BLaER1 treated with 17β-estradiol and CSF1 and Interleukin-3, amounts not matched to agents 10 nM and 100 nM (cell line): ENCODE results near the gene HMBS.

Experiments used
- H3K27ac ChIP-seq, 11 experiments: shearing (Covaris generic); formaldehyde crosslinking; 2 replicates each; pipeline ENCODE4 v1.8.1; 2022
- H3K27me3 ChIP-seq, 11 experiments: shearing (Covaris generic); formaldehyde crosslinking; 2 replicates each; pipeline ENCODE4 v1.8.1; 2022
- H3K36me3 ChIP-seq, 11 experiments: shearing (Covaris generic); formaldehyde crosslinking; 2 replicates each; pipeline ENCODE4 v1.8.1; 2022
- H3K4me1 ChIP-seq, 10 experiments: shearing (Covaris generic); formaldehyde crosslinking; 2 replicates each; pipeline ENCODE4 v1.8.1; 2022
- H3K4me2 ChIP-seq, 11 experiments: shearing (Covaris generic); formaldehyde crosslinking; 2 replicates each; pipeline ENCODE4 v1.8.1; 2022
- H3K4me3 ChIP-seq, 10 experiments: shearing (Covaris generic); formaldehyde crosslinking; 2 replicates each; pipeline ENCODE4 v1.8.1; 2022
- H3K9ac ChIP-seq, 11 experiments: shearing (Covaris generic); formaldehyde crosslinking; 2 replicates each; pipeline ENCODE4 v1.8.1; 2022
- H3K9me3 ChIP-seq, 11 experiments: shearing (Covaris generic); formaldehyde crosslinking; replicated peaks in 1 of 11; 2 replicates each; pipeline ENCODE4 v1.8.1; 2022
- H4K20me1 ChIP-seq, 11 experiments: shearing (Covaris generic); formaldehyde crosslinking; 2 replicates each; pipeline ENCODE4 v1.8.1; 2022
- Cebpa-rat ChIP-seq, 11 experiments: shearing (Covaris generic); IDR thresholded peaks; 2 replicates each; pipeline ENCODE4 v1.8.1; 2022

HMBS gene

DNA sequence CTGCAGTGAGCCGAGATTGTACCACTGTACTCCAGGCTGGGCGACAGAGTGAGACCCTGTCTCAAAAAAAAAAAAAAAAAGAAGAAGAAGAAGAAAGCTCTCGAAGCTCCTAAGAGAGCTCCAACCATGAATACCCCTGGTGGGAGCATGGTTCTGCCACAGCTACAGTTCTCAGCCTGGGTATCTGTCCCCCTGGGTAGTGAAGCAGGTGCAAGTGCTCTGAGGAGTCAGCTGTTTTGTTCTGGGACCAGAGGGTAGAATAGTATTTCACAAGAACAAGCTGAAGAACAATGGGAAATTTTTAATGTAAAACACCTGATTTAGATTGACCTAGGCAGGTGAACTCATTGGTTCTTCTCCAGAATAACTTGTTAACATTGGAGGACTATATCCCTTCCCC, 23.4 kb upstream of the HMBS start:
- no peak for TF ChIP-seq Cebpa-rat (IDR thresholded peaks at IDR 0.05)
- H3K9me3 ChIP-seq, result peaks cover 0 to 2% (median 0%) of the 10 kb centered on the region in 11 experiments; a peak in 2 of 22 replicates
- H3K4me1 ChIP-seq, result peaks cover 15 to 27% (median 19%) of the 10 kb centered on the region in 10 experiments
- no peak overlapping the region for H3K27ac ChIP-seq
- peaks cover 0 to 5% (median under 1%) of the 10 kb centered on the region in 11 experiments; a peak in 5 of 22 replicates for H4K20me1 ChIP-seq
- no peak overlapping the region for H3K9ac ChIP-seq
- H3K36me3 ChIP-seq, result peaks cover 0 to 15% (median 0%) of the 10 kb centered on the region in 11 experiments; a peak in 2 of 22 replicates
- no peak overlapping the region for H3K4me3 ChIP-seq
- H3K4me2 ChIP-seq, result no peak overlapping the region
- no peaks in the 10 kb centered on the region for H3K27me3 ChIP-seq

DNA sequence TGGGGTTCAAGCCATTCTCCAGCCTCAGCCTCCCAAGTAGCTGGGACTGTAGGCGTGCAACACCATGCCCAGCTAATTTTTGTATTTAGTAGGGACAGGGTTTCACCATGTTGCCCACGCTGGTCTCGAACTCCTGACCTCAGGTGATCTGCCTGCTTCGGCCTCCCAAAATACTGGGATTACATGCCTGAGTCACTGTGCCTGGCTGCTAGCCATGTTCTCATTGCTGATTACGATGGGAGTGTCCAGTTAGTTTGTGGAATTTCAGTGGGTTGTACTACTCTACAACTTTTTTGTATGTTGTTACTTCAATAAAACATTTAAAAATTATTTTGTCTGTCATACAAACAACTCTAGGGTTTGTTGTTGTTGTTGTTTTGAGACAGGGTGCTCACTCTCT, 21.9 kb upstream of the HMBS start:
- Histone ChIP-seq H3K9ac (peak overlapping the region in 2 of 11 experiments; percentile 7 to 29; a peak in 1 of 22 replicates), H4K20me1 (no peaks in the 10 kb centered on the region), H3K4me3 (no peak overlapping the region), H3K4me1 (peaks cover 22 to 34% (median 27%) of the 10 kb centered on the region in 10 experiments), H3K4me2 (no peak overlapping the region), H3K36me3 (peaks cover 0 to 15% (median 0%) of the 10 kb centered on the region in 11 experiments; a peak in 2 of 22 replicates), H3K9me3 (peaks cover 0 to 2% (median 0%) of the 10 kb centered on the region in 11 experiments; a peak in 2 of 22 replicates), H3K27me3 (no peaks in the 10 kb centered on the region), H3K27ac (no peak overlapping the region)
- TF ChIP-seq Cebpa-rat (IDR thresholded peaks at IDR 0.05), result no peak

DNA sequence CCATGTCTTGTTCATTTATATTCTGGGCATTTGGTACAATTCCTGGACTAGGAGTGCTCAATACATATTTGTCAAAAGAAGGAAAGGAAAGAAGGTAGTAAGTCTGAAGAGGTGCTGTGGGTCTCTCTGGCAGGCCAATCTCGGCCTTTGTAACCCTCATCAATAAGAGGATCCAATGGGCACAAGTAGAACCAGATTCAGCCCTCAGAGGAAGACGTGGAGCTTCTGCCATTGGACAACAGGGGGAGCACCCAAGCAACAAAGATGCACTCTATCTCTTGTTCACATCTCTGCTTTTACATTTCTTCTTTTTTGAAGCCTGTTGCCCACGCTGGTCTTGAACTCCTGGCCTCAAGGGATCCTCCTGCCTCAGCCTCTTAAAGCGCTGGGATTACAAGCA, 19.3 kb upstream of the HMBS start:
- TF ChIP-seq Cebpa-rat (IDR thresholded peaks at IDR 0.05), result no peak
- 0 out of 22 replicates have a peak overlapping the region, but pooled peaks of 1 of the 11 experiments have one; percentile 1 for H3K9ac ChIP-seq

DNA sequence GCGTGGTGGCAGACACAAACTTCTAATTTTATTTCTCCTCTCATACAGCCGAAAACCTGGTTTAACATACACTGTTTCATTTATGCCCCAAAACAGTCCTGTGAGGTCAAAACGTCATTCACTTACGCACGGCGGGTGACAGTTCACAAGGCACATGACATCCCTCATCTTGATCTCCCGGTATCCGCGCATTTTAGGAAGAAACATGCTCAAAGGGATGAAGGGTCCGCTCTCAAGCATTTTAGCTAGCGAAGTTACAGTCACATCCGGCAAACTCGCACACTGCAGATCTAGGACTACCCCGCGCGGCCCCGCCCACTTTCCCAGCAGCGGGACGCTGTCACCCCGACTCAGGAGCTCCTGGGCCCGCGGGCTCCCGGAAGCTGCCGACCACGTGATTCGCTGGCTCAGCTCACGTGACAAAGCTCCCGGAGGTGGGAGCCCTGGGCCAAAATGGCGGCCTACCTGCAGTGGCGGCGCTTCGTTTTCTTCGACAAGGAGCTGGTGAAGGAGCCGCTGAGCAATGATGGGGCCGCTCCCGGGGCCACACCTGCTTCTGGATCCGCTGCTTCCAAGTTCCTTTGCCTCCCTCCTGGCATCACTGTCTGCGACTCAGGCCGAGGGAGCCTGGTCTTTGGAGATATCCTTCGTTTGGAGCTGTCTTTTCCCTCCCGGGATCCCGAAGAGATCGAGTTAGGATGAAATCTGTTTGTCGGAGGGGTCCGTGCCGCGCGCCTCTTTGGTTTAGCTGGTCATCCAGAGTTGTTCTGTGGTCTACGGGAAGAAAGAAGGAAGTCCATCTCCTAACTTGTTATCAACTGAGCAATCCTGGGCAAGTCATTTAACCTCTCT, 17.1 kb upstream of the HMBS start, which contains the start of gene VPS11:
Gene VPS11, plus strand, starts transcription at position 448 of the 852 bp plus-strand sequence. Its CDS starts 6 bp downstream, at position 454.
- peaks cover 32 to 48% (median 37%) of the 10 kb centered on the region in 10 experiments for H3K4me1 ChIP-seq
- TF ChIP-seq Cebpa-rat (IDR thresholded peaks at IDR 0.05), result no peak
- H3K4me3 ChIP-seq, result peak within 1 kb of the TSS; percentile 77 to 98 (median 92)
- H3K36me3 ChIP-seq, result peaks cover 27 to 37% (median 35%) of the 10 kb centered on the region in 11 experiments
- peaks cover 0 to 11% (median 0%) of the 10 kb centered on the region in 11 experiments; a peak in 4 of 22 replicates for H4K20me1 ChIP-seq
- peak within 1 kb of the TSS; percentile 85 to 95 (median 91) for H3K9ac ChIP-seq
- H3K4me2 ChIP-seq, result peak within 1 kb of the TSS; percentile 82 to 97 (median 92)
- H3K27me3 ChIP-seq, result no peaks in the 10 kb centered on the region
- peak within 1 kb of the TSS; percentile 79 to 91 (median 87) for H3K27ac ChIP-seq
- H3K9me3 ChIP-seq, result no peaks in the 10 kb centered on the region

More for the DNA sequence above, 19.3 kb upstream of the HMBS start:
- no peaks in the 10 kb centered on the region for H4K20me1 ChIP-seq
- H3K27me3 ChIP-seq, result no peaks in the 10 kb centered on the region
- H3K4me1 ChIP-seq, result peaks cover 32 to 46% (median 37%) of the 10 kb centered on the region in 10 experiments
- H3K9me3 ChIP-seq, result no peaks in the 10 kb centered on the region
- H3K4me2 ChIP-seq, result peak overlapping the region in 10 of 11 experiments; percentile 82 to 97 (median 92); a peak in 11 of 22 replicates
- peaks cover 5 to 29% (median 13%) of the 10 kb centered on the region in 11 experiments for H3K36me3 ChIP-seq
- H3K4me3 ChIP-seq, result no peak overlapping the region
- no peak overlapping the region for H3K27ac ChIP-seq

DNA sequence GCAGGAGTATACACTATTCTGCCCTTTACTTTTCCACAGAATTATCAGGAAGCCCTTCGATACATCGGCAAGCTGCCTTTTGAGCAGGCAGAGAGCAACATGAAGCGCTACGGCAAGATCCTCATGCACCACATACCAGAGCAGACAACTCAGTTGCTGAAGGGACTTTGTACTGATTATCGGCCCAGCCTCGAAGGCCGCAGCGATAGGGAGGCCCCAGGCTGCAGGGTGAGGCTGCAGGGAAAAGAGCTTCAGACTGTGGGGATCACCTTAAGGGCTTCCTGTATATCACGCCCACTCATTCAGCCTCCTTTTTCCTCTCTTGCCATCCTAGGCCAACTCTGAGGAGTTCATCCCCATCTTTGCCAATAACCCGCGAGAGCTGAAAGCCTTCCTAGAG, 6.8 kb upstream of the HMBS start:
- H4K20me1 ChIP-seq, result peaks cover 0 to 58% (median 0%) of the 10 kb centered on the region in 11 experiments; a peak in 8 of 22 replicates
- 0 out of 22 replicates have a peak overlapping the region, but pooled peaks of 1 of the 11 experiments have one; percentile 15 for H3K9ac ChIP-seq
- H3K27me3 ChIP-seq, result no peaks in the 10 kb centered on the region
- peaks cover 0 to 28% (median 0%) of the 10 kb centered on the region in 10 experiments; a peak in 7 of 20 replicates for H3K4me1 ChIP-seq
- peaks cover 98 to 100% (median 99%) of the 10 kb centered on the region in 11 experiments for H3K36me3 ChIP-seq
- no peak overlapping the region for H3K4me3 ChIP-seq
- H3K9me3 ChIP-seq, result no peaks in the 10 kb centered on the region
- H3K27ac ChIP-seq, result no peak overlapping the region
- no peak for TF ChIP-seq Cebpa-rat (IDR thresholded peaks at IDR 0.05)
- H3K4me2 ChIP-seq, result no peak overlapping the region

DNA sequence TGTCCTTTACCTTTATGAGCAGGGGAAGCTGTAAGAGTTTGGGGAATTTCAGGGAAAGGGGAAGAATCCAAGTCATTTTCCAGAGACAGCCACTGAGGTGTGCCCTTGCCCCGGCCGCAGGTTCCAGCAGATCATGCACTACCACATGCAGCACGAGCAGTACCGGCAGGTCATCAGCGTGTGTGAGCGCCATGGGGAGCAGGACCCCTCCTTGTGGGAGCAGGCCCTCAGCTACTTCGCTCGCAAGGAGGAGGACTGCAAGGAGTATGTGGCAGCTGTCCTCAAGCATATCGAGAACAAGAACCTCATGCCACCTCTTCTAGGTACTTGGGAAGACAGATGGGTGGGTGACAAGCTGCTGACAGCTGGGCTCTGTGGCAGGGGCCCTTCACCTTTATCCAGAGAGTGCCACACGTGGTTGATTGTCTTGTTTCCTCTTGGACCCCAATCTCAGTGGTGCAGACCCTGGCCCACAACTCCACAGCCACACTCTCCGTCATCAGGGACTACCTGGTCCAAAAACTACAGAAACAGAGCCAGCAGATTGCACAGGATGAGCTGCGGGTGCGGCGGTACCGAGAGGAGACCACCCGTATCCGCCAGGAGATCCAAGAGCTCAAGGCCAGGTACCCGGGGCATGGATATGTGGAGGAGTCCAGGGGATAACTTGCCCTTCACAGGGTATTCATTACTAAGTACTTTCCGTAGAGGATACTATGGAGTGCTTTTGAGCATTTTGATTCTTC, 5.8 kb upstream of the HMBS start:
- Histone ChIP-seq H3K27me3 (no peaks in the 10 kb centered on the region), H4K20me1 (peaks cover 0 to 50% (median 0%) of the 10 kb centered on the region in 11 experiments; a peak in 6 of 22 replicates), H3K9ac (no peak overlapping the region), H3K27ac (no peak overlapping the region), H3K4me1 (peaks cover 0 to 33% (median 0%) of the 10 kb centered on the region in 10 experiments; a peak in 7 of 20 replicates), H3K4me3 (no peak overlapping the region), H3K9me3 (no peaks in the 10 kb centered on the region), H3K36me3 (peaks cover 89 to 97% (median 91%) of the 10 kb centered on the region in 11 experiments), H3K4me2 (no peak overlapping the region)
- TF ChIP-seq Cebpa-rat (IDR thresholded peaks at IDR 0.05), result no peak

DNA sequence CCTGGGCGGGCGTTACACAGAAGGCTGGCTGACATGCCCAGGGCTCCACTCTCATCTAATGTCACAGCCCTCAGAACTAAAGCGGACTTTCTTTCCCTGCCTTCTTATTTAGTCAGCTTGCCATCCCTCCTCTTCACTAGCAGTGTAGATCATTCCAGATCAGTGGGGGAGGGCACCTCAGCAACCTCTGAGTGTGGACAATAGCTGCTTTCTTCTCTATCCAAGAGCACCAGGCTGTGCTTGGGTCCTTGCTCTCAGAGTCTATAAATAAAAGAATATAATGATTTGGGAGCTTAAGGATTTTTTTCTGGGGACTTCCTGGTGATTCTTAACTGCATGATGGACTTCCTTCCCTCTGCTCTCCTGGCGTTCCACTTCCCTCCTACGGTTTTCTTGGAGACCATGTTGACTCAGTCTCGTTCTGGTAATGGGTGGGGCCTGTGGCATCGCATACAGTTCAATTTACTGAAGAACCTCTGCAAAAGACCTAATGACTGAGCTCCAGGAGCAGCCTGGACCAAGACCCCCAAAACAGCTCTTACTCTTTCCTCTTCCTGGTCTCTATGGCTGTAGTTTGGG, 2.9 kb upstream of the HMBS start:
- H3K4me2 ChIP-seq, result peak overlapping the region in 3 of 11 experiments; percentile 65 to 70 (median 66); a peak in 6 of 22 replicates
- H3K9me3 ChIP-seq, result no peaks in the 10 kb centered on the region
- H3K9ac ChIP-seq, result peak overlapping the region in 3 of 11 experiments; percentile 38 to 49 (median 40); a peak in 3 of 22 replicates
- H3K4me3 ChIP-seq, result no peak overlapping the region
- no peaks in the 10 kb centered on the region for H3K27me3 ChIP-seq
- peaks cover 60 to 68% (median 62%) of the 10 kb centered on the region in 11 experiments for H3K36me3 ChIP-seq
- TF ChIP-seq Cebpa-rat (IDR thresholded peaks at IDR 0.05), result no peak
- H4K20me1 ChIP-seq, result peaks cover 0 to 46% (median 0%) of the 10 kb centered on the region in 11 experiments; a peak in 6 of 22 replicates
- H3K4me1 ChIP-seq, result peaks cover 17 to 55% (median 20%) of the 10 kb centered on the region in 10 experiments
- peak overlapping the region in 2 of 11 experiments; percentile 37 to 53; a peak in 4 of 22 replicates for H3K27ac ChIP-seq

DNA sequence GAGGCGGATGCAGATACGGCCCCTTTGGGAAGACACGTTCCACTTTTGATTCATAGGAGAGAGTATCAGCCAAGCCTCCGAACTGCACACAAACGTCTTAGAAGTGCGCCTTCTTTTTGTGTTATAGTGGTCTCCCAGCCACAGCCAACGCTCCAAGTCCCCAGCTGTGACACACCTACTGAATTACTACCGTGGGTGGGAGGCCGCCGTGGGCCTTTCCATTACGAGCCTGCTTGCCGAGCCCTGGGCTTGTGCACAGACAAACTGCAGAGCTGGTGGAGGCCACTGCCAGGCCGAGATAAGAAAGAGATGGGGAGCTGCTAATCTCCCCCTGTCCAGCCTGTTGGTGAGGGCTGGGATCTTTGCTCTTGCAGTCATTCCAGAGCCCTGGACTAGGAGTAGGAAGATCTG, 761 bp downstream of the HMBS start:
- Histone ChIP-seq H4K20me1 (peaks cover 0 to 18% (median 0%) of the 10 kb centered on the region in 11 experiments; a peak in 2 of 22 replicates), H3K4me2 (peak overlapping the region; percentile 89 to 99 (median 97)), H3K4me3 (peak overlapping the region; percentile 59 to 79 (median 71)), H3K36me3 (peaks cover 23 to 36% (median 28%) of the 10 kb centered on the region in 11 experiments), H3K9me3 (no peaks in the 10 kb centered on the region), H3K27ac (peak overlapping the region in 10 of 11 experiments; percentile 66 to 92 (median 86); a peak in 21 of 22 replicates), H3K4me1 (peaks cover 40 to 87% (median 57%) of the 10 kb centered on the region in 10 experiments), H3K9ac (peak overlapping the region; percentile 74 to 88 (median 84)), H3K27me3 (no peaks in the 10 kb centered on the region)
- TF ChIP-seq Cebpa-rat (IDR thresholded peaks at IDR 0.05), result no peak
